MM.1S (cell line): Measurements from ENCODE around the gene CNKSR3.
"Not testable (repeated sequence)": the region's sequence is repeated elsewhere in the genome, so short reads cannot be mapped to it uniquely, and the experiment has no call there.

ENCODE experiments used
- DNase-seq: peaks from one replicate; pipeline ENCODE4 v3.0.0-alpha.2; 2015
- H2AFZ ChIP-seq: fragments of 300-600 bp; sonication (generic); 2 replicates; pipeline ENCODE4 v1.6.0; 2016; ENCODE audit warnings: antibody characterized with exemption, low read length
- H3F3A ChIP-seq: fragments of 300-600 bp; sonication (generic); 2 replicates; pipeline ENCODE4 v1.6.1; 2016; ENCODE audit warnings: mild to moderate bottlenecking, antibody characterized with exemption, low read length, moderate library complexity, mixed read lengths; ENCODE audit not compliant: insufficient read depth
- H3K27ac ChIP-seq: fragments of 300-600 bp; sonication (generic); 2 replicates; pipeline ENCODE4 v1.5.1; 2016; ENCODE audit warnings: mild to moderate bottlenecking, low read length
- H3K27me3 ChIP-seq: fragments of 300-600 bp; sonication (generic); replicated peaks from 2 replicates; pipeline ENCODE4 v1.6.0; 2016; ENCODE audit warnings: low read length; ENCODE audit not compliant: insufficient read depth
- H3K36me3 ChIP-seq: fragments of 300-600 bp; sonication (generic); replicated peaks from 2 replicates; pipeline ENCODE4 v1.6.1; 2016; ENCODE audit warnings: mild to moderate bottlenecking, low read length, mixed read lengths; ENCODE audit not compliant: insufficient read depth
- H3K4me1 ChIP-seq: fragments of 300-600 bp; sonication (generic); 2 replicates; pipeline ENCODE4 v1.6.1; 2016; ENCODE audit warnings: low read length, mixed read lengths
- H3K4me2 ChIP-seq: fragments of 300-600 bp; sonication (generic); 2 replicates; pipeline ENCODE4 v1.6.0; 2016; ENCODE audit warnings: low read depth, low read length
- H3K4me3 ChIP-seq: fragments of 300-600 bp; sonication (generic); 2 replicates; pipeline ENCODE4 v1.5.1; 2016; ENCODE audit warnings: low read length, mixed read lengths
- H3K79me2 ChIP-seq: fragments of 300-600 bp; sonication (generic); 2 replicates; pipeline ENCODE4 v1.6.1; 2016; ENCODE audit warnings: mixed run types, low read length, mixed read lengths
- H3K9ac ChIP-seq: fragments of 300-600 bp; sonication (generic); 2 replicates; pipeline ENCODE4 v1.6.1; 2016; ENCODE audit warnings: low read length, mixed read lengths
- H3K9me2 ChIP-seq: fragments of 300-600 bp; sonication (generic); replicated peaks from 2 replicates; pipeline ENCODE4 v1.6.1; 2016; ENCODE audit warnings: mild to moderate bottlenecking, low read length, mixed read lengths; ENCODE audit not compliant: insufficient read depth
- H3K9me3 ChIP-seq: fragments of 300-600 bp; sonication (generic); replicated peaks from 2 replicates; pipeline ENCODE4 v1.6.1; 2016; ENCODE audit warnings: mild to moderate bottlenecking, low read length, mixed read lengths; ENCODE audit not compliant: insufficient read depth
- H4K20me1 ChIP-seq: fragments of 300-600 bp; sonication (generic); 2 replicates; pipeline ENCODE4 v1.6.1; 2016; ENCODE audit warnings: mild to moderate bottlenecking, low read length, moderate library complexity, mixed read lengths; ENCODE audit not compliant: insufficient read depth
- EZH2 ChIP-seq: fragments of 300-600 bp; sonication (generic); optimal IDR thresholded peaks from 2 replicates; pipeline ENCODE3; 2017; ENCODE audit warnings: low read depth, mild to moderate bottlenecking, antibody characterized with exemption, low read length, mixed read lengths
- EZH2phosphoT487 ChIP-seq: fragments of 300-600 bp; sonication (generic); IDR thresholded peaks from 2 replicates; pipeline ENCODE4 v1.6.1; 2018; ENCODE audit warnings: antibody characterized with exemption, low read length
- TF ChIP-seq, protein P1 (sequence below): fragments of 300-600 bp; sonication (generic); IDR thresholded peaks from 2 replicates; pipeline ENCODE4 v1.5.1; 2016; ENCODE audit warnings: antibody characterized with exemption, low read length, mixed read lengths

CNKSR3 gene

DNA sequence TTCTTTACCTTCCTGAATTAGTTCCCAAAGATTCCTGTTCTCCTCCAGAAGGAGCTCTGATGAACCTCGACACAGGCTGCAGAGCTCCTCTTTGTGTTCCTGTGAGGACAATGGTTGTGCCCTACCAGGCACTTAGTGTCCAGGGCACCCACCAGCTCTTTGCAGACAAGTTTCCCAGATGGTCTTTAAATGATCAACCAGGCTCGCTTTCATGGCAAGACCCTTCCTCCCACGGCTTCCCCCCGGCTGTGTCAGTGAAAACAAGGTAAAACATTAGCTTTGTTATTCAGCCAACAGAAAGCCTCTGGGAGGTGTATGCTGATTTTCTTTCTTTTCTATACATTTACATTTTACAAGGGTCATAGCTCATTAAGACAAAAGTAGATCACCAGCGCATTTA, 32.3 kb upstream of the CNKSR3 start:
- Histone ChIP-seq H3K27me3 (no peaks in the 10 kb centered on the region), H3K4me3 (no peak overlapping the region), H3K36me3 (no peaks in the 10 kb centered on the region), H3K4me2 (no peak overlapping the region), H3K9me3 (no peaks in the 10 kb centered on the region), H3K4me1 (no peaks in the 10 kb centered on the region), H3F3A (no peaks in the 10 kb centered on the region), H3K27ac (no peak overlapping the region), H3K9ac (no peak overlapping the region), H3K9me2 (no peaks in the 10 kb centered on the region), H4K20me1 (no peaks in the 10 kb centered on the region), H2AFZ (no peak overlapping the region), H3K79me2 (no peaks in the 10 kb centered on the region)
- TF ChIP-seq EZH2phosphoT487 = no peak
- TF ChIP-seq EZH2 = no peak
- TF ChIP-seq, protein P1, sequence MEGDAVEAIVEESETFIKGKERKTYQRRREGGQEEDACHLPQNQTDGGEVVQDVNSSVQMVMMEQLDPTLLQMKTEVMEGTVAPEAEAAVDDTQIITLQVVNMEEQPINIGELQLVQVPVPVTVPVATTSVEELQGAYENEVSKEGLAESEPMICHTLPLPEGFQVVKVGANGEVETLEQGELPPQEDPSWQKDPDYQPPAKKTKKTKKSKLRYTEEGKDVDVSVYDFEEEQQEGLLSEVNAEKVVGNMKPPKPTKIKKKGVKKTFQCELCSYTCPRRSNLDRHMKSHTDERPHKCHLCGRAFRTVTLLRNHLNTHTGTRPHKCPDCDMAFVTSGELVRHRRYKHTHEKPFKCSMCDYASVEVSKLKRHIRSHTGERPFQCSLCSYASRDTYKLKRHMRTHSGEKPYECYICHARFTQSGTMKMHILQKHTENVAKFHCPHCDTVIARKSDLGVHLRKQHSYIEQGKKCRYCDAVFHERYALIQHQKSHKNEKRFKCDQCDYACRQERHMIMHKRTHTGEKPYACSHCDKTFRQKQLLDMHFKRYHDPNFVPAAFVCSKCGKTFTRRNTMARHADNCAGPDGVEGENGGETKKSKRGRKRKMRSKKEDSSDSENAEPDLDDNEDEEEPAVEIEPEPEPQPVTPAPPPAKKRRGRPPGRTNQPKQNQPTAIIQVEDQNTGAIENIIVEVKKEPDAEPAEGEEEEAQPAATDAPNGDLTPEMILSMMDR = no peak
- no peak for DNase-seq

DNA sequence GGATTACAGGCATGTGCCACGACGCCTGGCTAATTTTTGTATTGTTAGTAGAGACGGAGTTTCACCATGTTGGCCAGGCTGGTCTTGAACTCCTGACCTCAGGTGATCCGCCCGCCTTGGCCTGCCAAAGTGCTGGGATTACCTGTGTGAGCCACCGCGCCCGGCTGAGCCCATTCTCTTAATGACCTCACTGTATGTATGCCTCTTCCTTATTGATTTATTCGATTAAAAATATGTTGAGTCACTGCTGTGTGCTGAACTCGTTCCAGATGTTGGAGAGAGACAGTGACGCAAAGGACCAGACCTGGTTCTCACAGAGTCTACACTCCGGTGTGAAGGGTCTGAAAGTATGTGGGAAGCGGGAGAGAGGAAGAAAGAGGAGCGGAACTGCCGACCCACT, 31.4 kb upstream of the CNKSR3 start:
- H3F3A ChIP-seq, H3K4me1 ChIP-seq, H3K9me3 ChIP-seq, H2AFZ ChIP-seq, H3K27me3 ChIP-seq, H3K4me3 ChIP-seq, H3K79me2 ChIP-seq, H3K36me3 ChIP-seq, H3K9me2 ChIP-seq, DNase-seq, H3K9ac ChIP-seq, H3K27ac ChIP-seq, H3K4me2 ChIP-seq, H4K20me1 ChIP-seq: not testable (repeated sequence)

DNA sequence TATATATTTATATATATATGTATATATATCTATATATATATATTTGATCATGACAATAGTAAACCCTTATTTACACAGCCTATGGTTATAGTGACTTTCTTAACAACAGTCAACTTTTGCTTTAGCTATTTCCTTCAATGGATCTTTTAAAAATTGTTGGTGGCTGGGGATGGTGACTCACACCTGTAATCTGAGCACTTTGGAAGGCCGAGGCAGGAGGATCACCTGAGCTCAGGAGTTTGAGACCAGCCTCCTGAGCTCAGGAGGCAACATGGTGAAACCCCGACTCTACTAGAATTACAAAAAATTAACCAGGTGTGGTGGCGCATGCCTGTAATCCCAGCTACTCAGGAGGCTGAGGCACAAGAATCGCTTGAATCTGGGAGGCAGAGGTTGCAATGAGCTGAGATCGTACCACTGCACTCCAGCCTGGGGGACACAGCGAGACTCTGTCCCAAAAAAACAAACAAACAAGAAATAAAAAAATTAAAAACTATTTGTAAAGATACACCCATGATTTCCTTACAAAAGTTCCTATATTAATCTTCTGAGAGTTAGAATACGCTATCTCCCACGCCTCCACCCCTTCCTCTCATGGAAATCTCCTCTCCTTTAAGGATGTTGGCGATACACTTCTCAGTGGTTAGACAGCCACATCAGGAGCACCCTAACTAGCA, 29.2 kb upstream of the CNKSR3 start:
- Histone ChIP-seq H3F3A (no peaks in the 10 kb centered on the region), H3K27ac (no peak overlapping the region), H3K27me3 (no peaks in the 10 kb centered on the region), H3K4me2 (no peak overlapping the region), H3K9ac (no peak overlapping the region), H3K9me2 (no peaks in the 10 kb centered on the region), H3K36me3 (no peaks in the 10 kb centered on the region), H4K20me1 (no peaks in the 10 kb centered on the region), H3K4me1 (no peaks in the 10 kb centered on the region), H3K79me2 (no peaks in the 10 kb centered on the region), H3K4me3 (no peak overlapping the region), H2AFZ (no peak overlapping the region), H3K9me3 (no peaks in the 10 kb centered on the region)
- DNase-seq = no peak
- TF ChIP-seq EZH2 = no peak
- TF ChIP-seq EZH2phosphoT487 = no peak

DNA sequence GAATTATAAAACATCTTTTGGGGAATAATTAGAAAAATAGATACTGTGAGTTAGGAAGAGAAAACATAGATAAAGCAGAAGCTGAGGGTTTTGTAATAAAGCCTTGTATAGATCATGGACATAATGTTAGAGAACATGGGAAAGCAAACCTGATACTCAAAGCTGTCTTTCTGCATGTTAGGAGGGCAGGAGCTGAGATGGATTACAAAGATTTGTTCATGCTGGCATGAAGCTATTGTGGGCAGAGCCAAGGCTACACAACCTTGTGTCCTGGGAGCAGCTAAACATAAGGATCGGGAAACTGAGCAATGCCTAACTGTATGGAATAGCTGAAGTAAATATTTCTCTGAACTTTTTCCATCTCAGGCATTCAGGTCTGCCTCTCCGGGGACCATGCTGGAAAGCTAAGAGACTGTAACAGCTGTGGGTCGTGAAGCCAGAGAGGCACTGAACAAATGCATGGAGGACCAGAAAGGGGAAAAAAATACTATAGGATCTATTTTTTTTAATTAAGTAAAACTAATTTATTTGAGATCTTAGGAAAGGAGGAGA, 28.2 kb upstream of the CNKSR3 start:
- DNase-seq = no peak
- Histone ChIP-seq H3K27me3 (no peaks in the 10 kb centered on the region), H3F3A (no peaks in the 10 kb centered on the region), H3K4me3 (no peak overlapping the region), H3K27ac (no peak overlapping the region), H3K36me3 (no peaks in the 10 kb centered on the region), H2AFZ (no peak overlapping the region), H3K79me2 (no peaks in the 10 kb centered on the region), H3K9ac (no peak overlapping the region), H3K9me3 (no peaks in the 10 kb centered on the region), H3K4me2 (no peak overlapping the region), H3K4me1 (no peaks in the 10 kb centered on the region), H3K9me2 (no peaks in the 10 kb centered on the region), H4K20me1 (no peaks in the 10 kb centered on the region)
- TF ChIP-seq, protein P1 = no peak
- TF ChIP-seq EZH2phosphoT487 = no peak
- TF ChIP-seq EZH2 = no peak
